ENCODE measurements around the gene FBF1.
"Not testable (repeated sequence)": the region's sequence is repeated elsewhere in the genome, so short reads cannot be mapped to it uniquely, and the experiment has no call there.

Gene FBF1

GRCh38 chr17:75888484-75888883 lies 52.4 kb downstream of the FBF1 start:
- TF ChIP-seq CTCF (IDR thresholded peaks at IDR 0.05; ENCODE audit: insufficient read depth, low read length, missing control alignments), result no peak
- ChIA-PET POLR2A (interaction anchor here (1.1 kb wide), 1 partner anchor 9 kb away, joined by 4 read pairs; no protein-coding TSS in a partner anchor), CTCF (interaction anchor here (6.5 kb wide), 1 partner anchor 10 kb away, joined by 32 read pairs; the partner anchor contains the start of gene TRIM47)
- H3K4me3 ChIP-seq (ENCODE audit: low read depth, low read length), result no peak overlapping the region
- DNase-seq (ENCODE audit: low read depth, low spot score), result no peak

GRCh38 chr17:75885860-75886259 lies 55.0 kb downstream of the FBF1 start:
- CTCF ChIA-PET, result interaction anchor here (3.2 kb wide), 1 partner anchor 11 kb away, joined by 23 read pairs; the partner anchor contains the start of gene TRIM65
- H3K4me3 ChIP-seq (ENCODE audit: low read depth, low read length); POLR2A ChIA-PET; DNase-seq (ENCODE audit: low read depth, low spot score): not testable (repeated sequence)

GRCh38 chr17:75885431-75885830 lies 55.4 kb downstream of the FBF1 start:
- no peak overlapping the region for H3K4me3 ChIP-seq (ENCODE audit: low read depth, low read length)
- no peak for DNase-seq (ENCODE audit: low read depth, low spot score)
- TF ChIP-seq CTCF (IDR thresholded peaks at IDR 0.05; ENCODE audit: insufficient read depth, low read length, missing control alignments), result no peak
- ChIA-PET POLR2A (no interaction called here), CTCF (interaction anchor here (3.2 kb wide), 1 partner anchor 11 kb away, joined by 23 read pairs; the partner anchor contains the start of gene TRIM65)

- no peak for TF ChIP-seq CTCF (IDR thresholded peaks at IDR 0.05; ENCODE audit: insufficient read depth, low read length, missing control alignments)
- CTCF ChIA-PET, result interaction anchor here (1.3 to 1.4 kb wide), 3 partner anchors 20 to 38 kb away, joined by 3 to 5 read pairs (median 4); partner anchors contain the start of gene UNC13D
- no peak overlapping the region for H3K4me3 ChIP-seq (ENCODE audit: low read depth, low read length)
- POLR2A ChIA-PET, result no interaction called here
- no peak for DNase-seq (ENCODE audit: low read depth, low spot score)
Measured at GRCh38 chr17:75881678-75882454, 59.0 kb downstream of the FBF1 start.

GRCh38 chr17:75880266-75880665 lies 60.6 kb downstream of the FBF1 start:
- no peak for TF ChIP-seq CTCF (IDR thresholded peaks at IDR 0.05; ENCODE audit: insufficient read depth, low read length, missing control alignments)
- H3K4me3 ChIP-seq (ENCODE audit: low read depth, low read length), result no peak overlapping the region
- no peak for DNase-seq (ENCODE audit: low read depth, low spot score)
- ChIA-PET CTCF (interaction anchor here (0.7 to 3.3 kb wide), 4 partner anchors 10 to 32 kb away, joined by 3 to 32 read pairs (median 16); partner anchors contain the start of gene TRIM65), POLR2A (no interaction called here)

- no peak for DNase-seq (ENCODE audit: low read depth, low spot score)
- peak; percentile 39 for TF ChIP-seq CTCF (IDR thresholded peaks at IDR 0.05; ENCODE audit: insufficient read depth, low read length, missing control alignments)
- CTCF ChIA-PET, result interaction anchor here (0.7 to 3.5 kb wide), 17 partner anchors 7 to 135 kb away, joined by 3 to 32 read pairs (median 6); partner anchors contain the start of genes GALK1, TRIM65 and WBP2
- peak within 1 kb of the TSS; percentile 57 for H3K4me3 ChIP-seq (ENCODE audit: low read depth, low read length)
- POLR2A ChIA-PET, result interaction anchor here (0.9 to 1.6 kb wide), 7 partner anchors 12 to 113 kb away, joined by 3 to 9 read pairs (median 4); partner anchors contain the start of genes MRPL38, TRIM65 and WBP2
Measured at GRCh38 chr17:75878174-75878998, 62.5 kb downstream of the FBF1 start, which contains the start of gene TRIM47. TRIM47 (minus strand) TSS chr17:75878581; CDS start chr17:75878548, 33 bp downstream.
